Osteoblast (primary cell): ENCODE measurements around the gene DFFA. TPM values are rescaled to one million over a fixed set of nuclear protein-coding genes. Genes with fewer than 3 reads are reported as not detected.

ENCODE experiments used
- DNase-seq: peaks from one replicate; pipeline ENCODE4 v3.0.0; 2011; ENCODE audit warnings: low spot score, mixed read lengths; ENCODE audit not compliant: insufficient read length; ENCODE audit errors: missing footprints
- H2AFZ ChIP-seq: 2 replicates; pipeline ENCODE4 v1.6.0; 2011; ENCODE audit warnings: mild to moderate bottlenecking, low read length
- H3K27ac ChIP-seq: 2 replicates; pipeline ENCODE4 v1.5.1; 2011; ENCODE audit warnings: mild to moderate bottlenecking, low read depth, low read length, moderate library complexity
- H3K27me3 ChIP-seq: 2 replicates; pipeline ENCODE4 v1.6.0; 2012; ENCODE audit warnings: mild to moderate bottlenecking, control low read depth, inconsistent platforms, low read length, moderate library complexity; ENCODE audit not compliant: insufficient read depth
- H3K36me3 ChIP-seq: 2 replicates; pipeline ENCODE4 v1.5.1; 2011; ENCODE audit warnings: mild to moderate bottlenecking, low read length, control low read depth, moderate library complexity; ENCODE audit not compliant: insufficient read depth
- H3K4me1 ChIP-seq: 2 replicates; pipeline ENCODE4 v1.5.1; 2011; ENCODE audit warnings: mild to moderate bottlenecking, low read length, control low read depth, moderate library complexity; ENCODE audit not compliant: insufficient read depth
- H3K4me2 ChIP-seq: 2 replicates; pipeline ENCODE4 v1.6.0; 2011; ENCODE audit warnings: mild to moderate bottlenecking, low read length; ENCODE audit not compliant: insufficient read depth
- H3K4me3 ChIP-seq: fragments of 200-600 bp; sonication (generic); 3 replicates; pipeline ENCODE4 v1.5.1; 2012; ENCODE audit warnings: mild to moderate bottlenecking, low read length, inconsistent platforms; ENCODE audit not compliant: insufficient read depth
- H3K79me2 ChIP-seq: 2 replicates; pipeline ENCODE4 v1.6.0; 2012; ENCODE audit warnings: mild to moderate bottlenecking, low read length, control low read depth, inconsistent platforms; ENCODE audit not compliant: insufficient read depth
- H3K9me3 ChIP-seq: 2 replicates; pipeline ENCODE4 v1.5.1; 2011; ENCODE audit warnings: low read depth, low read length, control low read depth
- H4K20me1 ChIP-seq: 2 replicates; pipeline ENCODE4 v1.6.0; 2012; ENCODE audit warnings: mild to moderate bottlenecking, low read length, control low read depth; ENCODE audit not compliant: insufficient read depth
- total RNA-seq: library from RNA; depleted of rRNA; stranded (reverse); fragments of >200 nt; gene quantifications from 2 replicates; pipeline ENCODE4 v1.2.3, GENCODE V29; 2012
- TF ChIP-seq, protein P1 (sequence below): IDR thresholded peaks from 2 replicates; pipeline ENCODE4 v1.5.1; 2011; ENCODE audit warnings: mild to moderate bottlenecking, low read depth, low read length, moderate library complexity; ENCODE audit errors: extremely low read depth

Gene DFFA
- total RNA-seq, 1 donor = 27.9 TPM

DNA sequence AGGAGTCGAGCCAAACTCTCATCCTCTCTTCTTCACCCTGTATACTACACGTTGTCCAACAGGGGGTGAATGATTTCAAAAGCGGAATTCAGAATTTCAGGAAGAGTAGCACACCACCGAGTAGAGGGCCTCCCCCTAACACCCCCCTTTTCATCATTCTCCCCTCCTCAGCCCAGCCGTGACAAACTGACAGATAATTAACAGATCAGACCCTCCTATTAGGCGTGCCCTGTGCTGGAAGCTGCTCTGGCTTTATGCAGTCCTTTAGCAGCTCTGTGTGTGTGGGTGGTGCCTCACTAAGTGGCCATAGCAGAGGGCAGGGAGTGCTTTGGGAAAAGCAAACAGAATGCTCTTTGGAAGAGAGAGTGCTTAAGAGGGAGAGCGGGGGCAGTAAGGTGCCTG, 46.7 kb upstream of the DFFA start:
- Histone ChIP-seq H3K4me3 (no peak overlapping the region), H3K27ac (no peak overlapping the region), H3K4me2 (no peak overlapping the region), H2AFZ (no peak overlapping the region), H3K4me1 (peaks cover 3% of the 10 kb centered on the region), H3K9me3 (no peaks in the 10 kb centered on the region), H4K20me1 (peaks cover 30% of the 10 kb centered on the region), H3K79me2 (peaks cover 56% of the 10 kb centered on the region), H3K27me3 (no peaks in the 10 kb centered on the region), H3K36me3 (no peaks in the 10 kb centered on the region)
- TF ChIP-seq, protein P1, sequence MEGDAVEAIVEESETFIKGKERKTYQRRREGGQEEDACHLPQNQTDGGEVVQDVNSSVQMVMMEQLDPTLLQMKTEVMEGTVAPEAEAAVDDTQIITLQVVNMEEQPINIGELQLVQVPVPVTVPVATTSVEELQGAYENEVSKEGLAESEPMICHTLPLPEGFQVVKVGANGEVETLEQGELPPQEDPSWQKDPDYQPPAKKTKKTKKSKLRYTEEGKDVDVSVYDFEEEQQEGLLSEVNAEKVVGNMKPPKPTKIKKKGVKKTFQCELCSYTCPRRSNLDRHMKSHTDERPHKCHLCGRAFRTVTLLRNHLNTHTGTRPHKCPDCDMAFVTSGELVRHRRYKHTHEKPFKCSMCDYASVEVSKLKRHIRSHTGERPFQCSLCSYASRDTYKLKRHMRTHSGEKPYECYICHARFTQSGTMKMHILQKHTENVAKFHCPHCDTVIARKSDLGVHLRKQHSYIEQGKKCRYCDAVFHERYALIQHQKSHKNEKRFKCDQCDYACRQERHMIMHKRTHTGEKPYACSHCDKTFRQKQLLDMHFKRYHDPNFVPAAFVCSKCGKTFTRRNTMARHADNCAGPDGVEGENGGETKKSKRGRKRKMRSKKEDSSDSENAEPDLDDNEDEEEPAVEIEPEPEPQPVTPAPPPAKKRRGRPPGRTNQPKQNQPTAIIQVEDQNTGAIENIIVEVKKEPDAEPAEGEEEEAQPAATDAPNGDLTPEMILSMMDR = peak; percentile 7
- no peak for DNase-seq

DNA sequence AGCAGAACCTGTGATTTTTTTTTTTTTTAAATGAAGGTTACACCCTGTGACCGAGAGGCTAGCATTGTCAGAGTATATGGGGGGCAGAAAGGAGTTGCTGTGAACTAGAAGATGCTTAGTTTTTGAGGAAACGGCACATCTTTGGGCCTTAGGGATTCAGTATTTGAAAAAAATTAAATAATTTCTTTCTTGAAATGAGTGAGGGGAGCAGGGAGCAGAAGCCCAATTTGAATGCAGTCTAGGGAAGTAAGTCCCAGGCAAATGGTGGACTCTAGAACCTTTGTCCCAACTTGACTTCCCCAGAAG, 45.3 kb upstream of the DFFA start:
- Histone ChIP-seq H3K4me3 (no peak overlapping the region), H3K27ac (no peak overlapping the region), H3K79me2 (peaks cover 66% of the 10 kb centered on the region), H3K36me3 (no peaks in the 10 kb centered on the region), H3K9me3 (no peaks in the 10 kb centered on the region), H3K27me3 (no peaks in the 10 kb centered on the region), H4K20me1 (peaks cover 30% of the 10 kb centered on the region), H3K4me2 (no peak overlapping the region), H2AFZ (no peak overlapping the region), H3K4me1 (peaks cover 2% of the 10 kb centered on the region)
- no peak for DNase-seq
- TF ChIP-seq, protein P1 = no peak

DNA sequence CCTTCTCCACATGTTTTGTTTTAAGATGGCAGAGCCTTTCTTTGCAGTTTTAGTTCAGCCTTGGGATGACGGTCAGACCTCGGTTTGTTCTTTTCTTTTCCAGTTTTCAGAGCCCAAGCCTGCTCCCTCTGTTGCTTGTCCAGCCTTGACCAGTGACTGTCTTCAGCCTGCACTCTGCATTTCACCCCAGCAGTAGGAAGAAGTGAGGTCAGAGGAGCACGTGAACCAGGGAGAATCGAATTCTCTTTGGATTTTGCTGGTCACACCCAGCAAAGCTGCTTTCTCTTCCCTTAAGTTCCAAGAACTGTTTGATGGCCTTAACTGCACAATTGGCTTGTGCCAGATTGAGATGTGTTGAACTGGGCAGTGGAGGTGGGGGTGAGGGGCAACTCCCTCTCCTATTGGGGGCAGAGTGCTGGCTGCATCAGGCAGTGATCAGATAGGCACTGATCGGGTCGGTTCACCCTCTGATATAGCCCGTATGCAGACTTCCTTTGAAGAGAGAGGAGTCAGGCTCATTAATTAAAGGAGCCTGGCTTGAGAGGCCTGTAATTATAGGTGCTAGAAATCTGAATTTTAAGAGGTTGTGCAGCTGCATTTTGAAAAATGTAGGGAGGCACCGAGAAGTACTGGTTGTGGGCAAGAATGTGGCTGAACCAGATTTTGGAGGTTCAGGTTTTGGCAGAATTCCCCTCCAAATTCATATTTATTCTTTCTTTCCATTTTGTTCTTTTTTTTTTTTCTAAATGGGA, 44.8 kb upstream of the DFFA start:
- H3K4me1 ChIP-seq = peaks cover 4% of the 10 kb centered on the region
- no peak for DNase-seq
- H3K36me3 ChIP-seq = no peaks in the 10 kb centered on the region
- TF ChIP-seq, protein P1 = no peak
- no peak overlapping the region for H3K4me3 ChIP-seq
- peaks cover 71% of the 10 kb centered on the region for H3K79me2 ChIP-seq
- no peak overlapping the region for H3K4me2 ChIP-seq
- H4K20me1 ChIP-seq = peaks cover 30% of the 10 kb centered on the region
- no peaks in the 10 kb centered on the region for H3K27me3 ChIP-seq
- no peak overlapping the region for H3K27ac ChIP-seq
- no peak overlapping the region for H2AFZ ChIP-seq
- H3K9me3 ChIP-seq = no peaks in the 10 kb centered on the region

DNA sequence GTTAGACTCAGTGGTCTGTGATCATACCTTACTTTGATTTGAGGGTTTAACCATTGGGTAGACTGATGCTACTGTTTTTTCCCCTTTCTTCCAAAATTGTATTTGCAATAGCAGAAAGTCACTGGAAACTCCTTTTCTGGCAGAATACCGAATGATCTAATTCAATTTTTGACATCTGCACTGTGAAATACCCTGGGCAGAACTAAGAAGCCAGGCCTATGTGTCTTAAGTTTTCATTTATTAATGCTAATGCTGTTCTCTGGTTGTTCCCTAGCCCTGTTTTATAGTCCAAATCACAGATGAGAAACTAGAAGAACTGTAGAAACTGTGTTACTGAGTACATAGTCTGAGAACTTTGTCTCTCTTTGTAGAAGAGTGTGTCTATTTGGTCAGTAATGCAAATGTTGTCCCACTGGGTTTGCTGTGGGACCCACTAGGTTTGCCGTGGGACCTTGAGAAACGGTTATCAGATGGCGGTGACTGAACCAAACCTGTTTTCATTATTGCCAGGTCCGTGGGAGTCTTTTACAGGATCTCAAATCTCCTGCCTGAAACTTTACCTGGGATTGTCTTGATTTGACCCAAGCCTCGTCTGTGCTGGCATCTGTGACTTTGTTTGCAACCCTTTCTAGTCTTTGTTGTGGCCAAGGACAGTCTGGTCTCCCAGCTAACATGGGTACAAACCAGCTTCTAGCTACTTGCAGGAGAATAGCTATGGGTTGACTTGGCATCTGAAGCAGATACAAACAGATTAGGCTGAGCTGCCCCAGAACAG, 43.8 kb upstream of the DFFA start:
- H4K20me1 ChIP-seq = peaks cover 30% of the 10 kb centered on the region
- TF ChIP-seq, protein P1 = no peak
- no peak overlapping the region for H3K27ac ChIP-seq
- no peaks in the 10 kb centered on the region for H3K9me3 ChIP-seq
- H3K27me3 ChIP-seq = no peaks in the 10 kb centered on the region
- no peak for DNase-seq
- H3K4me3 ChIP-seq = no peak overlapping the region
- no peaks in the 10 kb centered on the region for H3K36me3 ChIP-seq
- H3K79me2 ChIP-seq = peaks cover 71% of the 10 kb centered on the region
- H2AFZ ChIP-seq = no peak overlapping the region
- no peak overlapping the region for H3K4me2 ChIP-seq
- H3K4me1 ChIP-seq = peaks cover 13% of the 10 kb centered on the region
